Neural progenitor cell (in vitro differentiated cells): Measurements from ENCODE around the gene AHI1. TPM values are rescaled to one million over a fixed set of nuclear protein-coding genes. Genes with fewer than 3 reads are reported as not detected.
A peak's percentile ranks its signal among the peaks of the same experiment; 100 is the strongest.

Experiments
- DNase-seq: peaks from one replicate; pipeline ENCODE4 v3.0.0-alpha.2; 2016; ENCODE audit warnings: low spot score
- H2AFZ ChIP-seq: fragments of 200-600 bp; sonication (generic); replicated peaks from 2 replicates; pipeline ENCODE4 v1.6.1; 2016; ENCODE audit warnings: antibody characterized with exemption
- H3F3A ChIP-seq: fragments of 200-600 bp; sonication (generic); 2 replicates; pipeline ENCODE4 v1.6.1; 2016; ENCODE audit warnings: antibody characterized with exemption, low read depth
- H3K27ac ChIP-seq: fragments of 200-600 bp; sonication (generic); 2 replicates; pipeline ENCODE4 v1.5.1; 2016; ENCODE audit warnings: mild to moderate bottlenecking
- H3K27me3 ChIP-seq: fragments of 200-600 bp; sonication (generic); 2 replicates; pipeline ENCODE4 v1.6.1; 2016; ENCODE audit warnings: mild to moderate bottlenecking, moderate library complexity
- H3K36me3 ChIP-seq: fragments of 200-600 bp; sonication (generic); 2 replicates; pipeline ENCODE4 v1.5.1; 2016
- H3K4me1 ChIP-seq: fragments of 200-600 bp; sonication (generic); 2 replicates; pipeline ENCODE4 v1.6.1; 2016; ENCODE audit warnings: mixed run types
- H3K4me2 ChIP-seq: fragments of 200-600 bp; sonication (generic); 2 replicates; pipeline ENCODE4 v1.6.1; 2016
- H3K4me3 ChIP-seq: fragments of 200-600 bp; sonication (generic); 2 replicates; pipeline ENCODE4 v1.5.1; 2016
- H3K79me2 ChIP-seq: fragments of 200-600 bp; sonication (generic); 2 replicates; pipeline ENCODE4 v1.6.1; 2016; ENCODE audit warnings: low read depth
- H3K9ac ChIP-seq: fragments of 200-600 bp; sonication (generic); 2 replicates; pipeline ENCODE4 v1.6.1; 2016
- H3K9me3 ChIP-seq: fragments of 200-600 bp; sonication (generic); 2 replicates; pipeline ENCODE4 v1.5.1; 2016; ENCODE audit warnings: low read depth
- H4K20me1 ChIP-seq: fragments of 200-600 bp; sonication (generic); 2 replicates; pipeline ENCODE4 v1.6.1; 2016; ENCODE audit warnings: low read depth
- H3K27ac Mint-ChIP-seq: 3 replicates; pipeline ENCODE4 v1.8.0; 2021; ENCODE audit warnings: mixed read lengths
- H3K27me3 Mint-ChIP-seq: 2 replicates; pipeline ENCODE4 v1.8.0; 2022; ENCODE audit warnings: low read depth, mild to moderate bottlenecking, inconsistent platforms, moderate library complexity, mixed read lengths; ENCODE audit not compliant: insufficient read depth
- H3K36me3 Mint-ChIP-seq: 3 replicates; pipeline ENCODE4 v1.8.0; 2021; ENCODE audit warnings: mixed read lengths
- H3K4me1 Mint-ChIP-seq: 3 replicates; pipeline ENCODE4 v1.8.0; 2021; ENCODE audit warnings: mixed read lengths
- H3K4me3 Mint-ChIP-seq: 3 replicates; pipeline ENCODE4 v1.8.0; 2021; ENCODE audit warnings: mild to moderate bottlenecking, moderate library complexity, mixed read lengths
- H3K9me3 Mint-ChIP-seq: 3 replicates; pipeline ENCODE4 v1.8.0; 2020; ENCODE audit warnings: mixed read lengths
- EZH2 ChIP-seq: fragments of 200-600 bp; sonication (generic); IDR thresholded peaks from 2 replicates; pipeline ENCODE4 v1.6.1; 2017; ENCODE audit warnings: antibody characterized with exemption, mild to moderate bottlenecking, moderate library complexity
- EZH2phosphoT487 ChIP-seq: fragments of 200-600 bp; sonication (generic); IDR thresholded peaks from 2 replicates; pipeline ENCODE4 v1.6.1; 2017; ENCODE audit warnings: antibody characterized with exemption
- total RNA-seq: library from RNA; depleted of rRNA; stranded (reverse); fragments of >200 nt; gene quantifications from 2 replicates; pipeline ENCODE4 v1.2.3, GENCODE V29; 2015; ENCODE audit warnings: low replicate concordance
- TF ChIP-seq, protein P1 (sequence below): fragments of 200-600 bp; sonication (generic); IDR thresholded peaks from 2 replicates; pipeline ENCODE4 v1.5.1; 2017; ENCODE audit warnings: antibody characterized with exemption, mild to moderate bottlenecking

AHI1 gene
- total RNA-seq: 19.0 and 26.2 TPM in 2 replicates

DNA sequence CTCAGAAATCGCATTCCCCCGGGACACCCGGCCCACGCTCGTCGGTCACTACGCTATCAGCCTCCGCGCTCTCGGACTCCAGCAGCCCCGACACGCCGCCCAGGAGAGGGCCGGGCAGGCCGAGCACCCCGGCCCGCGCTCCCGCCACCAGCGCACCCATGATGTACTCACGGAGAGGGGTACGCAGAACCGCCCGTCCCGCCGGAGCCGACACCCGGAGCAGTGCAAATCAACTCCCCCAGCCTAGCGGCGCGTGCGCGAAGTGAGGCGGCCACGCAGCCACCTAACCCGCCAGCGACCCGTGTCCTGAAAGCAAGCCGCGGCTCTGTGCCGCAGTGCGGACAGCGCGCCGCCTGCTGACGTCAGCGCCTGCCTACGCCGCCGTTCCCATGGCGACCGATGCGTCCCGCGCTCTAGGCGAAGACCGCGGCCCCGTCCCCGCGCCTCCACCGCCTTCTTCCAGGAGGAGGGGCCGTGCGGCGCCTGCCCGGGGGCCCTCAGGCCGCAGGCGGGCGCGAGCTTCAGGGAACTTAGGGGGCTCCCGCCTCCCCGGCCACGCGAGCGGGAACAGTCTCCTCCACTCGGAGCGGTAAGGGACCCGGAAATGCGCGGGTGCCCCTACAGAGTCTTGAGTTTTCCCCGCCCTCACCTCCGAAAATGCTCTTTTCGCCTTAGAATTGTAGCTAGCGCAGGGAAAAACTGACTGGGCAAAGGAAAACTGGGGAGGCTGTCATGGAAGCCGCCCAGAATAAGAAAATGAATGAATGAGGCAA lies at the start of gene AHI1:
Gene AHI1, minus strand, starts transcription at position 329 of the 773 bp plus-strand sequence. CDS start 5,503 bp downstream, outside the sequence.
- H3K4me1 ChIP-seq: peaks cover 17% of the 10 kb centered on the region
- no peaks in the 10 kb centered on the region for H3K9me3 Mint-ChIP-seq
- no peak within 1 kb of the TSS for H3K4me3 Mint-ChIP-seq
- H3K4me2 ChIP-seq: peak within 1 kb of the TSS; percentile 83
- H3F3A ChIP-seq: no peaks in the 10 kb centered on the region
- H3K79me2 ChIP-seq: peaks cover 21% of the 10 kb centered on the region
- no peaks in the 10 kb centered on the region for H3K27me3 Mint-ChIP-seq
- H3K36me3 Mint-ChIP-seq: no peaks in the 10 kb centered on the region
- DNase-seq: peak; percentile 99
- H3K9ac ChIP-seq: peak within 1 kb of the TSS; percentile 69
- peak within 1 kb of the TSS; percentile 85 for H3K4me3 ChIP-seq
- no peaks in the 10 kb centered on the region for H3K27me3 ChIP-seq
- peak within 1 kb of the TSS; percentile 94 for H2AFZ ChIP-seq
- no peaks in the 10 kb centered on the region for H3K36me3 ChIP-seq
- peaks cover 10% of the 10 kb centered on the region for H3K4me1 Mint-ChIP-seq
- H3K9me3 ChIP-seq: no peaks in the 10 kb centered on the region
- peak within 1 kb of the TSS; percentile 80 for H3K27ac Mint-ChIP-seq
- H4K20me1 ChIP-seq: no peaks in the 10 kb centered on the region
- TF ChIP-seq EZH2: peak; percentile 45
- TF ChIP-seq, protein P1, sequence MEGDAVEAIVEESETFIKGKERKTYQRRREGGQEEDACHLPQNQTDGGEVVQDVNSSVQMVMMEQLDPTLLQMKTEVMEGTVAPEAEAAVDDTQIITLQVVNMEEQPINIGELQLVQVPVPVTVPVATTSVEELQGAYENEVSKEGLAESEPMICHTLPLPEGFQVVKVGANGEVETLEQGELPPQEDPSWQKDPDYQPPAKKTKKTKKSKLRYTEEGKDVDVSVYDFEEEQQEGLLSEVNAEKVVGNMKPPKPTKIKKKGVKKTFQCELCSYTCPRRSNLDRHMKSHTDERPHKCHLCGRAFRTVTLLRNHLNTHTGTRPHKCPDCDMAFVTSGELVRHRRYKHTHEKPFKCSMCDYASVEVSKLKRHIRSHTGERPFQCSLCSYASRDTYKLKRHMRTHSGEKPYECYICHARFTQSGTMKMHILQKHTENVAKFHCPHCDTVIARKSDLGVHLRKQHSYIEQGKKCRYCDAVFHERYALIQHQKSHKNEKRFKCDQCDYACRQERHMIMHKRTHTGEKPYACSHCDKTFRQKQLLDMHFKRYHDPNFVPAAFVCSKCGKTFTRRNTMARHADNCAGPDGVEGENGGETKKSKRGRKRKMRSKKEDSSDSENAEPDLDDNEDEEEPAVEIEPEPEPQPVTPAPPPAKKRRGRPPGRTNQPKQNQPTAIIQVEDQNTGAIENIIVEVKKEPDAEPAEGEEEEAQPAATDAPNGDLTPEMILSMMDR: no peak
- H3K27ac ChIP-seq: peak within 1 kb of the TSS; percentile 40

DNA sequence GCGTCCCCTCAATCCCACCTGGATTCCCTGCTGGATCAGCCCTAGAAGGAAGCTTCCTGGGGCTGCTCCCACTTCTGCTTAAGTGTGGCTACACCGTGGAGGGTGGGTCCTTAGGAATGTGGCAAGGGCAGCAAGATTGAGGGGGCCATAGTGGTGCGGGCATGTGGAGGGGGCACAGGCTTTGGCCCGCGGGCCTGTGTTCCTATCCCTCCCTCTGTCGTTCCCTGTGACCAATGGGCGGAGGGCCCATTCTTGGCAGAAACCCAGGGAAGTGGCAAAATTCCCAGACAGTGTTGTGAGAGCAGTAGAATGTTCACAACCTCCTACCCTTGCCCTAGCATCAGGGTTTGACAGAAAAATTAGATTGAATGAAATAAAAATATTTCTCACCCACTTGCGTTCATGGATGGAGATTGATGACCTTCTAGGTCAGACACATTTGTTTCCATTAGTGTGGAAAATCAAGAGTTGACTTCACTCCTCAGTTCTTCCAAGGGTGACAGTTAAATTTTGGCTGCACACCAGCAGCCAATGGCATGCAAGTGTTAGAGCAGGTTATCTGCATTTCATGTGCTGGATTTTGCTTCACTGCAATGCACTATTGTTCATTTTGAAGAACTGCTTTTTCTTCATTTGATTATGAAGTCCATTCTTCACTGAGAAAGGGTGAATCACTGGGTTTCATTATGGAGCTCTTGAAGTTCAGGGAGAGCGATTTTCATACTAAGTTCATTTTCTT lies 49.3 kb upstream of the AHI1 start:
- H3K27me3 Mint-ChIP-seq: no peaks in the 10 kb centered on the region
- H3K36me3 ChIP-seq: no peaks in the 10 kb centered on the region
- TF ChIP-seq EZH2phosphoT487: no peak
- no peak for TF ChIP-seq EZH2
- TF ChIP-seq, protein P1: no peak
- H3K27ac ChIP-seq: no peak overlapping the region
- no peak overlapping the region for H2AFZ ChIP-seq
- no peaks in the 10 kb centered on the region for H3K4me1 ChIP-seq
- no peaks in the 10 kb centered on the region for H3K9me3 Mint-ChIP-seq
- no peaks in the 10 kb centered on the region for H3K27me3 ChIP-seq
- no peak overlapping the region for H3K27ac Mint-ChIP-seq
- H3K36me3 Mint-ChIP-seq: no peaks in the 10 kb centered on the region
- no peaks in the 10 kb centered on the region for H3K79me2 ChIP-seq
- no peak overlapping the region for H3K9ac ChIP-seq
- no peak overlapping the region for H3K4me3 ChIP-seq
- H3K4me3 Mint-ChIP-seq: no peak overlapping the region
- no peak for DNase-seq
- no peaks in the 10 kb centered on the region for H3K4me1 Mint-ChIP-seq
- no peaks in the 10 kb centered on the region for H3F3A ChIP-seq
- no peaks in the 10 kb centered on the region for H4K20me1 ChIP-seq
- no peaks in the 10 kb centered on the region for H3K9me3 ChIP-seq
- no peak overlapping the region for H3K4me2 ChIP-seq

DNA sequence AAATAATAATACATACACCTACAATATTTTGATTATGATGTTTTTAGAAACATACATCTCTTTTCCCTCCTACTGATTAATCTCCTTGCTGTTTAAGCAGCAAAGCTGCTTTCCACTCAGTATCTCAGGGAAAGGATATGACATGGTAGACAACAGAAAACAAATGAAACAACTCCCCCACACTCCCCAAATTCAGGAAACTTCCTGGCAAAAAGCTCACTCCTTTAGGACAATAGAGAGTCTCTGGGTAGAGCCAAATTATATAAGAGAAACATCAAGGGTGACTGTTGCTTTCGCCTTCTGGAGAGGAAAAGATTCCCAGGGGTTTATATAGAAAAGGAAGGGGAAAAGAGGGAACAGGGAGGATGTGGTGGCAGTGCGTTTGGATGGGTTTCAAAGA lies 48.7 kb upstream of the AHI1 start:
- DNase-seq: no peak
- no peak overlapping the region for H3K4me3 Mint-ChIP-seq
- H2AFZ ChIP-seq: no peak overlapping the region
- no peaks in the 10 kb centered on the region for H3K36me3 Mint-ChIP-seq
- H3K9me3 ChIP-seq: no peaks in the 10 kb centered on the region
- H3K27me3 ChIP-seq: no peaks in the 10 kb centered on the region
- no peaks in the 10 kb centered on the region for H3K9me3 Mint-ChIP-seq
- TF ChIP-seq EZH2phosphoT487 (no peak), EZH2 (no peak)
- TF ChIP-seq, protein P1: no peak
- H3K27me3 Mint-ChIP-seq: no peaks in the 10 kb centered on the region
- H3K4me2 ChIP-seq: no peak overlapping the region
- H3K36me3 ChIP-seq: no peaks in the 10 kb centered on the region
- no peak overlapping the region for H3K9ac ChIP-seq
- H3K4me3 ChIP-seq: no peak overlapping the region
- no peak overlapping the region for H3K27ac ChIP-seq
- H3K4me1 ChIP-seq: no peaks in the 10 kb centered on the region
- no peaks in the 10 kb centered on the region for H3K79me2 ChIP-seq
- no peak overlapping the region for H3K27ac Mint-ChIP-seq
- no peaks in the 10 kb centered on the region for H4K20me1 ChIP-seq
- no peaks in the 10 kb centered on the region for H3K4me1 Mint-ChIP-seq
- H3F3A ChIP-seq: no peaks in the 10 kb centered on the region
